CD1c-positive myeloid dendritic cell (primary cell): ENCODE measurements around the gene HIP1R.

ENCODE experiments used
- DNase-seq: peaks from one replicate; pipeline ENCODE4 v3.0.0-alpha.2; 2016; ENCODE audit errors: extremely low spot score

HIP1R gene

GRCh38 chr12:122847516-122847836 is 12.2 kb downstream of the HIP1R start:
- no peak for DNase-seq

DNA sequence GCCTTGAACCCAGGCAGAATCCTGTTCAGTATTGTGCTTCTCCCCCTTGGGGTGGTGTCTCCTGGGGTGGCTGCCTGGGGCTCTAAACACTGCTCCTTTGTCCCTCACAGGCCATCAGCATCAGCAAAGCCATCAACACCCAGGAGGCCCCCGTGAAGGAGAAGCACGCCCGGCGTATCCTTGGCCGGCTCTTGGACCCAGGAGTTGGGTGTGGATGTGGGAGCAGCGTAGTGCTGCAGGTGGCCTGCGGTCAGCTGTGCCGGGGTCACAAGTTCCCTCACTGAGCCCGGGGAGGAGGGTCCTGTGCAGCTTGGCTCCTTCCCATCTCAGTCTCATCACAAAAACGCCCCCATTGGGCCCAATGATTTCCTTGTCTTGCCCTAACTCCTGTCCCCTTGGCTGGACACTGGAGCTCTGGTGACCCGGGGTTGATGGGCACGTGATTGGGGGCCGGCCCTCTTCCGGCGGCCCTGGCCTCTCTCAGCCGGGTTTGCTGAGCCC is 12.7 kb downstream of the HIP1R start:
- no peak for DNase-seq

DNA sequence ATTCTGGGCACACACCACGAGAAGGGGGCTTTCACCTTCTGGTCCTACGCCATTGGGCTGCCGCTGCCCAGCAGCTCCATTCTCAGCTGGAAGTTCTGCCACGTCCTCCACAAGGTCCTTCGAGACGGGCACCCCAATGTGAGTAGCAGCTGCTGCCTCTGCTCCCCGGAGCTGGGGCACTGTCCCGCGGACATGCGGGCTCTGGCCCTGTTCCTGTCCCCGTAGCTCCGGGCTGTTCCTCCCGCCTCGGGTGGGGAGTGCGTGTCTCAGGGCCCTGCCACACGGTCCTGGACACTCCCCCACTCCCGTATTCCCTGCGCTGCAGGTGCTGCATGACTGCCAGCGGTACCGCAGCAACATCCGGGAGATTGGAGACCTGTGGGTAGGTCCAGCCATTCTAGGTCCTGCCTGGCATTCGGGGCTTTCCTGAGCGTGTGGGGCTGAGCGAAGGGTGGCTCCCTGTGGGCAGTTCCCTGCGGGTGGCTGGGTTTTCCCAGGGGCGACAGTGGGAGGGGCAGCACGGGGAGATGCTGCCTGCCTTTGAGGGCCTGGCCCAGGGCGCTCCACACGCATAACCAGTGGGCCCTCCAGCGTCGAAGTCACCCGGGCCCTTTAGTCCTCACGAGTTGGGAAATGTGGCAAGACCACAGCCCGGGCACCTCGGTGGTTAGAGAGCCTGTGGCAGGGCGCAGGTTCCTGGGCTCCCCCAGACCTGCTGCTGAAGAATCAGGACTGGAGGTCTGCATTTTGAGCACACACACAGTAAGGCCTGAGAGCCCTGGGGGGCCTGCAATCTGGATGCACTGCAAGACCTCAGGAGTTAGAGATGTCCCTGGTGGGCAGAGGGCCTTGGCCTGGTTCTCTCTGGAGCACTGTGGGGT is 13.5 kb downstream of the HIP1R start:
- no peak for DNase-seq

DNA sequence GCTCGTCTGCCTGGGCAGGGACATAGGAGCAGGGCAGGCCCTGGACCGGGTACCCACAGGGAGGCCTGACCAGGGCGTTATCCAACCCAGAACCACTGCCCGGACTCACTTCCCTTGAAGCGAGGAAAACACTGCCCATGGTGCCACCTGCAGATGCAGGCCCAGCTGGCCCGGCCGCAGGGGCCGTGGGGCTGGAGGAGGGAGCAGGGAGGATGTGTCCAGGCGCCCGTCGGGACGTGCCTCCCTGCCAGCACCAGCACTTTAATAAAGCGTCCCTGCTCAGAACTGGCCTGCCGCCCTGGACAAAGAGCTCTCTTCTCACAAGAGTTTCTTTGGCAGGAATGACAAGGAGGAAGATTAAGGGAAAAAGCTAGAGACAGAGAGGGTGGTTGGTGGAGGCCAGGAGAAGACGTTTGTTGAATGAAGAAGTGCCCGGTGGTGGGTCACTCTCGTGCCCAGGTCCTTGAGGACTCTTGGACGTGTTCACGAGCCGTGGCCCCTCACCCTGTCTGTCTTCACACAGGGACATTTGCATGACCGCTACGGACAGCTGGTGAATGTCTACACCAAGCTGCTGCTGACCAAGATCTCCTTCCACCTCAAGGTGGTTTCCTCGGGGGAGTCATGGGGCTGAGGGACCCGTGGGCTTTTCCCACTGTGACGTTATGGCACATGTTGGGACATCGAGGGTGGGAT is 14.2 kb downstream of the HIP1R start:
- no peak for DNase-seq

DNA sequence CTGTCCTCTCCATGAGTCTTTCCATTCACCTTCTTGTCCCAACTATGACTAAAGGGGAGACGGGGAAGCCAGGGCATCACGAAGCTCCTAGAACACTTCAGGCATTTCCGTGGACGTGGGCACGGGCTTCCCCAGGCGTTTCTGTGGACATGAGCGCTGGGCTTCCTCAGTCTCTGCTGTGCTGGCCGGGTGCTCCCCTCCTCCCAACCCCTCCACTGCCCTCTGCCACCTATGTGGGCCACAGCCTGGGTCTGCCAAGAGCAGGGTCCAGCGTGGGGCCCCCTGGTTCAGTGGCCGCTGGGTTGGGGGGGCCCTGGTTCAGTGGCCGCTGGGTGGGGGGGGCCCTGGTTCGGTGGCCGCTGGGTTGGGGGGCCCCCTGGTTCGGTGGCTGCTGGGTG is 14.8 kb downstream of the HIP1R start:
- DNase-seq, result no peak

GRCh38 chr12:122850695-122851350 is 15.6 kb downstream of the HIP1R start:
- DNase-seq, result peak; percentile 71

DNA sequence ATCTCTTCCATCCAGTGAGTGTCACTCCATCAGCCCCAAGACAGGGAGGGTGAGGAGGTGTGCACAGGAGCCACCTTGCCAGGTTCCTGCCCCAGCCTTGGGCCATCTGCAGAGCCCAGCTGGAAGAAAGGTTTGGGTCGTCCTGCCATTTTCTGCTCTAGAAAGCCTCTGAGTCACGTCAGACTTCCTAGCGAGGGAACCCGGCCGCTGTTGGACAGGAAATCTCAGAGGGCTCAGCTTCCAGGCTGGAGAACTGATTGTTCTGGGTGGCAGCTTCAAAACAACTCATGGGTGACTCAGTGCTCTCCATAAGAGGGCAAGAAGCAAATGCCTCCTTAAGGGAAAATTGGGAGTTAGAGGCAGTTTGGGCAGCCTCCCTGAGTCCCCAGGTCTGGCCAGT is 16.6 kb downstream of the HIP1R start:
- no peak for DNase-seq

DNA sequence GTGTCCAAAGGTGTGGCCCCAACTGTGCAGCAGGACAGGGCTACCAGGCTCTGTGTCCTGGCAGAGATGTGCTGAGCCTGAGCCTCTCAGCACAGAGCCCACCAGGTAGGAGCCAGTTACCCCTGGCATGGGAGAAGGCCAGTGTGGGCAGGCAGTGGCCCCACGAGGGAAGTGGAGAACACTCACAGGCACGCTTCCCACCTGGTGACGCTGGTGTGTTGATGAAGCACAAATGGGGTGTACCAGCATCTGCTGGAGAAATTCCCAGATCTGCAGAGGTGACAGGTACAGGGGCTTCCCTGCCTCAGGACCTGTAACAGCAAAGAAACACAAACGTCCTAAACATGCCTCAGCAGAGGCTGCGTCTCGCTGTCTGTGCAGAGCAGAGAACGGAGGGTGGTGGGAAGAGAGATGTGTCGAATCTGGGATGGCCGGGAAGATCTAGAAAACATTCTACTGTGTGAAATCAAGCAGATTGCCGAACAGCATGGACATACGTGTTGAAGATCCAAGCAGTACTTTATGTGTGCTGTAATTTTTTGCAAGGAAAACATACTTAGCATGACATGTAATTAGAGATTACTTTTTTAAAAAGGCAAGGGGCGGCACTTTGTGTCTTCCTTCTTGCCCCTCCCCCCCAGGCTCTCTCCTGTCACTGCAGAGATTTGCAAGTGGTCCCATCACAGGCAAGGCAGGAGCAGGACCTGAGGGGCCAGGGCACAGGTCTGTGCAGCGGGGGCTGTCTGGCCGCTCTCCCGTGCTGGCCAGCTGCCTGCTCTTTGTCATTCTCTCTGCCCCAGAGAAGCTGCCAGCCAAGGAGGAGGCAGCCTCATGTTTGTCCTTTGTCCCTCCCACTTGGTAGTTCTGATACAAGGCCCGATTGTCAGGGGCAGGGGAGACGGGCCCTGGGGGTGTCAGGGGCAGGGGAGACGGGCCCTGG is 17.3 kb downstream of the HIP1R start:
- no peak for DNase-seq

GRCh38 chr12:122853582-122854245 is 18.5 kb downstream of the HIP1R start:
- no peak for DNase-seq

DNA sequence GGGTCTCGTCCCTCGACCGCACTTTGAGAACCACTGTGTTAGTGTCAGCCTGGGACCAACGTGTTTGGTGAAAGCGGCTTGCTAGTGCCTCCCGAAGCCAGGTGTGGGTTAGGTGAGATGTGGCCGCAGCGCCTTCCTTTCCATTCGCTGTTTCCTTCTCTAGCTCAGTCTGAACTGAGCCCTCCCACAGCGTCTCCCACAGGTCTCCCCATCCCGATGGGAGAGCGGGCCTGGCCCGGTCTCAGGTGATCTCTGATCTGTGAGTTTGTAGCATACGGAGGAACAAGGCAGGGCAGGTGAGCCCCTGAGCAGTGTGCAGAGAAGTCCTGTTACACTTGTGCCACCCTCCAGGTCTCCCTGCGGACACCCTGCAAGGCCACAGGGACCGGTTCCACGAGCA is 19.3 kb downstream of the HIP1R start:
- no peak for DNase-seq

- no peak for DNase-seq
Measured at GRCh38 chr12:122855071-122855829, 20.0 kb downstream of the HIP1R start.

DNA sequence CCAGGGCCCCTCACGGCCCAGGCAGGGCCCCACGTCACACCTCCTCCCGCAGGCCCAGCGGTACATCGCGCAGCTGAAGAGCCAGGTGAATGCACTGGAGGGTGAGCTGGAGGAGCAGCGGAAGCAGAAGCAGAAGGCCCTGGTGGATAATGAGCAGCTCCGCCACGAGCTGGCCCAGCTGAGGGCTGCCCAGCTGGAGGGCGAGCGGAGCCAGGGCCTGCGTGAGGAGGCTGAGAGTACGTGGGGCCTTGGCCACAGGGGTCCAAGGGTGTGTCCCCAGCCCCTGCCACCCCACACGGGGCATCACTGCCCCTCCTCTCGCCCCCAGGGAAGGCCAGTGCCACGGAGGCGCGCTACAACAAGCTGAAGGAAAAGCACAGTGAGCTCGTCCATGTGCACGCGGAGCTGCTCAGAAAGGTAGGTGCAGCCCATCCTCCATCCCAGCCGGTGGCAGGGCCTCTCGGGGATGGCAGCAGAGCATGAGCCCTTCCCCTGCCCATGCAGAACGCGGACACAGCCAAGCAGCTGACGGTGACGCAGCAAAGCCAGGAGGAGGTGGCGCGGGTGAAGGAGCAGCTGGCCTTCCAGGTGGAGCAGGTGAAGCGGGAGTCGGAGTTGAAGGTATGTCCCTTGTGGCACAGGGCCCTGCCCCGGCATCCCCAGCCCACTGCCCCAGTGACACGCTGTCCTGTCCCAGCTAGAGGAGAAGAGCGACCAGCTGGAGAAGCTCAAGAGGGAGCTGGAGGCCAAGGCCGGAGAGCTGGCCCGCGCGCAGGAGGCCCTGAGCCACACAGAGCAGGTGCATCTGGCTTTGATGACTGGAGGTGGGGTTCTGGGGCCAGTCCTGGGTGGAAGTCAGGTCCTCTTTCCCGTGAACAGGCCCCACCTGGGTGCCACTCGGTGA is 20.9 kb downstream of the HIP1R start:
- DNase-seq, result no peak

GRCh38 chr12:122856999-122857671 is 21.9 kb downstream of the HIP1R start:
- no peak for DNase-seq

GRCh38 chr12:122858171-122858570 is 22.9 kb downstream of the HIP1R start:
- no peak for DNase-seq

DNA sequence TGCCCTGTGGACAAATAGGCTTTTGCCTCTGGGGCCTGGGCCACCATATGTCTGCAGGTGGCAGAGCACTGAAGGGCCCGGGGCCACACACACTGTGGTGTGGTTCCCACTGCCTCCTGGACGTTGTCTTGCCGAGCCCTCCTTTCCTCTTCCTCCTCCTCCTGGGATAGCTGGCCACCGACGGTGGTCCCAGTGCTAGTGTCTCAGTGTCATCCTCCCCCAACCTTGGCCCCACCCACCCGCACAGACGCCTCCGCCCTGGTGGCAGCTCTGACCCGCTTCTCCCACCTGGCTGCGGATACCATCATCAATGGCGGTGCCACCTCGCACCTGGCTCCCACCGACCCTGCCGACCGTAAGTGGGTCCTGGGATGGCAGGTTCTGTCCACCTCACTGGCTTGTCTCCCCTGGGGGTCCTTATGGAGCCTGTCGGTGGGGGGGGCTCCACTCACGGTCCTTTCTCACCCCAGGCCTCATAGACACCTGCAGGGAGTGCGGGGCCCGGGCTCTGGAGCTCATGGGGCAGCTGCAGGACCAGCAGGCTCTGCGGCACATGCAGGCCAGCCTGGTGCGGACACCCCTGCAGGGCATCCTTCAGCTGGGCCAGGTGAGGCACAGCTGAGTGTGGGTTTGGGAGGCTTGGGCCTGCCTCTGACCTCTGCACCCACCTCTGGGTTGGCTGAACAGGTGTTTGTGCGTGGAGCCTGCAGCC is 23.5 kb downstream of the HIP1R start:
- no peak for DNase-seq

- no peak for DNase-seq
Measured at GRCh38 chr12:122859303-122860039, 24.2 kb downstream of the HIP1R start.
